Hypothalamus (tissue), 51 donors: ENCODE data around the gene CACNB2.

Experiments used
- DNase-seq, 51 donors: peaks; one replicate each; lab custom pipeline; 2025; lab: John Stamatoyannopoulos, UW

Gene CACNB2

GRCh38 chr10:18323916-18324315 lies 183.7 kb downstream of the CACNB2 start:
- no peak for DNase-seq

GRCh38 chr10:18325410-18325809 lies 185.2 kb downstream of the CACNB2 start:
- DNase-seq, result no peak

DNA sequence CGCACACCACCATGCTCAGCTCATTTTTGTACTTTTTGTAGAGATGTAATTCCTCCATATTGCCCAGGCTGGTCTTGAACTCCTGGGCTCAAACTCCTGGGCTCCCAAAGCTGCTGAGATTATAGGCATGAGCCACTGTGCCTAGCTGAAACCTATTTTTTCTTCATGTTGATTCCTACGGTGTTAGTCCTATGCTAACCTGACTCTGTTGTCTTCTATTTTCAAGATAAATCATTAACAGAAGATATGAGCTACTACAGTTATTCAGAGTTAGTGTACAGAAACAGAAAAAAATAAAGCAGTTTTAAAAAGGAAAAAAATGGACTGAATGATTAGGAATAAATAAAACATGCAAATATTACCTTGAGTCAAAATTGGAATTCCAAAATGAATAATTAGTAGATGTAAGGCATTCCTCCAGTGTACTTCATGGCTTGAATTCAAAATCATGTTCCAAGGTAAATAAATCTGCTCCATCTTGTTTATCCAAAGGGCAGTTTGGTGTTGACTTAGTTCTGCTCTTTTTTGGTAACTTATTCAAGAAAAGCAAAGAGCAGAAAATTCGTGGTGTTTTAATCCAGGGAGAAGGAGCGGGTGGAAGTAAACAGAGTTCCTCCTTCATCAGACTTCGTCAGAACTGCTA lies 185.8 kb downstream of the CACNB2 start:
- DNase-seq, result no peak

GRCh38 chr10:18328941-18329340 lies 188.7 kb downstream of the CACNB2 start:
- DNase-seq, result no peak

DNA sequence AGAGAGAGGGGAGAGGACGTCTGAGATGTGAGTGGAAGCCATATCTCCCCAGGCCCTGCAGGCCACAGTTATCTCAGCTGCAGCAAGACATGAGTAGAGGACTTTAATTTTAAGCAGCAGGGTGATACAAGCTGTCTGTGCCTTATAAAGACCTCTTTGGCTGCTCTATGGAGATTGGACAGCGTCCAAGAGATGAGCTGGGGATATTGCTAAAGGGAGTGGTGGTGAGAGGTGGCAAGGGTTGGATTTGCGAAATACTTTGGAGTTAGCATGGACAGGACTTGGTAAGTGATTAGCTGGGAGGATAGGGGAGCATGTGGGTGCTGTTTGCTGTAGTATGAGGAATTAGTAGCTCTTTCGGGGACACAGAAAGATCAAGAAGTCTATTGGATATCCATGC lies 191.8 kb downstream of the CACNB2 start:
- no peak for DNase-seq

DNA sequence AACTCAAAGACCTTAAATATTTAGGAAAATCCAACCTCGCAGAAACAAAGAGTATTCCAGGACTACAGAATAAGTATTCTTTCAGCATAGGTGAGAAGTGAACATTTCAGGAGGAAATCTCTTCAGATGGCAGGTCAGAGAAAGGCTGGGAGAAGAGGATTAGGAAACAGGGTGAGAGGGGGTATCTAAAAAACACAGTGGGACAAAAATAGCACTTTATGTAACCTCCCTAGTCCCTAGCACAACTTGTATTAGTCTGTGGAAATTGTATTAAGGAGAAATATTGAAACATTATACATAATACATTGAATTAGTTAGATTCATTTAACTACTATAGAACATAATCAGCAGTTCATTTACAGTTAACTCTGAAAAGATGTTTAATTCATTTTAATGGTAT lies 192.3 kb downstream of the CACNB2 start:
- DNase-seq, result no peak

DNA sequence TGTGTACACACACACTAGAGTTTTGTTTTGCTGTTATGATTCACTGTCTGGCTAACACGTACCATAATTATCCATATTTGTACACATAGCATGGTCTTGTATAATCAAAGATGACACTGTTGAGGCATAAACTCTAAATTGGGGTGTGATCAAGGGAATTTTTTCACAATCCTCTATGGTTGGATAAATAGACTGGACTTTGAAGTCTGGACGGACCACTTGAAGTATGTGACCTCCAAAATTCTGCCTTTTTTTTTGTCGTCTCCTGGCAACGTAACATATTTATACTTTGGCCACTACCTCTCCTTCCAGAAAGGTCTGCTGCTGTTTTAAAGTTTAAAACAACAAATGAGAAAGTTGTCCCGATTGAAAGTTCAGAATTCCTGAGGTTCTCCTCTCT lies 193.4 kb downstream of the CACNB2 start:
- no peak for DNase-seq

GRCh38 chr10:18334116-18334867 lies 194.1 kb downstream of the CACNB2 start:
- DNase-seq, result no peak

DNA sequence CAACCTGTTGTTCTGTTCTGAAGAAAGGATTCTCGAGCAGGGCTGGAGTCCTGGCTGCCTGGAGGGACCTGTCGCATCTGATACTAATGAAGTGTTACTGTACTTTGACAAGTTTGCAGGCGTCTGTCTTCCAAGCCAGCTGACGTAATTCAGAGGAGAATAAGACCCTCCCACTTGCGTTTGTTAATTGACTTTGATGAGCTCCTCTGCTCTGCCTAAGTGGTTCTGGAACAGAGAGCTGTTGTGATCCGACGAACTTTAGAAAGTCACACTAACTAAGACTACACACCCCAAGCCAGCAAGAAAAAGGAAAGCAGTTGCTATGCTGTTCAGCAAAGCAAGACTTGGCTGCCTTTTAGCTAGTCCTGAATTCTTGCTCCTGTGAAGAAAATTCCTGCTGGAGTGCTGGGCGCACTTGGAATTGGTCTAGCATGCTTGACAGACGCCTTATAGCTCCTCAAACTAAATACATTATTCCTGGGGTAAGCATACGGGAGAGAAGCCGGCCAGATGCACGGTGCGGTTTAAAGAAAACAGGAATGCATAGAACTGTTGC lies 200.3 kb downstream of the CACNB2 start:
- DNase-seq, result peak in 11 of 51 donors; percentile 4 to 41 (median 16)

DNA sequence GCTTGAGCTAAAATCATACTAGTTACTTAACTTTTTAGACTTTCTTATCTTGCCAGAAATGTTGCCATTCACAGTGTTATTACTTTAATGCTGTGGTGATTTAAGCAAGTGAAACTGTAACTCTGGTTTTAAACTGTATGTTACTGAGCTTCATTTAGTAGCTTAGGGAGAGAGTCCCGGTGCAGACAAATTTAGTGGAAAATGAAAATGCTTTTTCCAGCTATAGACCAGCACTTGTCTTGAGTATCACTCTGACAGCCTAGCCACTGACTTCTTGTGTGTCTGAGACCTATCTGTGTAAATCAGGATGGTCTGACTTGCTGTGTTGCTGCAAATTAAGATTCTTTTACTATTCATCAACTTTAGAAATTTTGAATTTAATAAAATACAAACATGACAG lies 200.8 kb downstream of the CACNB2 start:
- DNase-seq, result no peak

GRCh38 chr10:18343573-18343972 lies 203.3 kb downstream of the CACNB2 start:
- no peak for DNase-seq

- no peak for DNase-seq
Measured at GRCh38 chr10:18345308-18345707, 205.1 kb downstream of the CACNB2 start.

- no peak for DNase-seq
Measured at GRCh38 chr10:18350340-18350739, 210.1 kb downstream of the CACNB2 start.

- DNase-seq, result no peak
Measured at GRCh38 chr10:18351421-18351820, 211.2 kb downstream of the CACNB2 start.

- DNase-seq, result no peak
Measured at GRCh38 chr10:18352175-18352574, 212.0 kb downstream of the CACNB2 start.

GRCh38 chr10:18359812-18360211 lies 219.6 kb downstream of the CACNB2 start:
- no peak for DNase-seq

DNA sequence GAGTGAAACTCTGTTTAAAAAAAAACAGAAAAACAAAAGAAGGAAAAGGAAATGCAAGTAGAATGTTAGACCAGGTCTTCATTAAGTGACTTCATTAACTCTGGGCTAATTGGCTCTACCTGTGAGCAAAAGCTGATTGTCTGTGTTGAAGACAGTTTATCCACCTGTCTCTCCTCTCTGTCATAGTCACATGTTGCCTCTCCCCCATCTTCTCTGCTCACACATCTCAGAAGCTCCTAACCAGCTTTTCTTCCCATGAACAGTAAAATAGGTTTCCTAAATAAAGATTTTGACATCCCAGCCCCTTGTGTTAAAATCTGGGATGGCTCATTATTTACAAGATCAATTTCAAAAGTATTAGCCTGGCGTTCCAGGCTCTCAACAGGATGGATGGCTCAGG lies 222.7 kb downstream of the CACNB2 start:
- no peak for DNase-seq

GRCh38 chr10:18364987-18365775 lies 225.0 kb downstream of the CACNB2 start:
- DNase-seq, result no peak

DNA sequence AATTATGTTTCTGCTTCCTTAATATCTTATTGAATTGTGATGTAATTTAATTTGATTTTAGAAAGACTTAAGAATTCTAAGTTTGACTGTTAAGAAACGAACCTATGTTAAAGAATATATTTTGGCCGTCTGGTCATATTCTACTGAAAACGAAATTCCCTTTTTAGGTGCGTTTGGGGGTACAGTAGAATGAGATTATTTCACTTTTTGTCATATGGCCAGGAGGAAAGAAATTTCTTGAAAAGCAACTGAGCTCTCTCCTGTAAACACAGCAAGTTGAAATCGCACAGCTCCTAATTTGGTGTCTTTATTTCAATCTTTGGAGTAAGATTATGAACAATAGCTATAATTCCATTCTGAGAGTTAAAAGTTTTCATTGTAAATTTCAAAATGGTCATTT lies 227.6 kb downstream of the CACNB2 start:
- DNase-seq, result no peak

- DNase-seq, result no peak
Measured at GRCh38 chr10:18368273-18368672, 228.0 kb downstream of the CACNB2 start.

- DNase-seq, result no peak
Measured at GRCh38 chr10:18368682-18369081, 228.5 kb downstream of the CACNB2 start.
